ENCODE data around the gene ARHGEF40.

GRCh38 chr14:21055432-21056117 is 14.5 kb upstream of the ARHGEF40 start:
- TF ChIP-seq POLR2AphosphoS5 (IDR thresholded peaks at IDR 0.05; ENCODE audit: low read depth, low read length) (no peak), TAF1 (IDR thresholded peaks at IDR 0.05; ENCODE audit: borderline replicate concordance, low read depth, low read length) (no peak), POLR2A (IDR thresholded peaks at IDR 0.05; ENCODE audit: low read depth, low read length) (no peak)

Measured in GM12892 (cell line).